H9 (cell line): ENCODE results near the gene MROH2A. TPM values are rescaled to one million over a fixed set of nuclear protein-coding genes. Genes with fewer than 3 reads are reported as not detected.

Source experiments
- DNase-seq: peaks from one replicate; pipeline ENCODE4 v3.0.0-alpha.2; 2017
- H2AFZ ChIP-seq: one replicate; pipeline ENCODE4 v1.6.1; 2013; ENCODE audit warnings: mild to moderate bottlenecking, low read length, control low read depth, moderate library complexity
- H2AK5ac ChIP-seq: 2 replicates; pipeline ENCODE4 v1.6.1; 2013; ENCODE audit warnings: low read length, control low read depth, mixed read lengths; ENCODE audit not compliant: insufficient read length
- H2BK120ac ChIP-seq: one replicate; pipeline ENCODE4 v1.6.1; 2013; ENCODE audit warnings: low read depth, mild to moderate bottlenecking, low read length, control low read depth, inconsistent platforms; ENCODE audit not compliant: poor library complexity, severe bottlenecking
- H2BK12ac ChIP-seq: 2 replicates; pipeline ENCODE4 v1.6.1; 2013; ENCODE audit warnings: low read length, control low read depth, mixed read lengths, low read depth; ENCODE audit not compliant: insufficient read length
- H2BK15ac ChIP-seq: 2 replicates; pipeline ENCODE4 v1.6.1; 2013; ENCODE audit warnings: low read depth, low read length, control low read depth
- H2BK20ac ChIP-seq: one replicate; pipeline ENCODE4 v1.6.1; 2013; ENCODE audit warnings: low read depth, mild to moderate bottlenecking, low read length, control low read depth, inconsistent platforms; ENCODE audit not compliant: poor library complexity, severe bottlenecking
- H2BK5ac ChIP-seq: 2 replicates; pipeline ENCODE4 v1.6.1; 2013; ENCODE audit warnings: low read length, control low read depth, mixed read lengths; ENCODE audit not compliant: insufficient read length
- H3K14ac ChIP-seq: 2 replicates; pipeline ENCODE4 v1.6.1; 2013; ENCODE audit warnings: low read length, control low read depth; ENCODE audit not compliant: insufficient read depth
- H3K18ac ChIP-seq: 2 replicates; pipeline ENCODE4 v1.6.1; 2013; ENCODE audit warnings: low read depth, mild to moderate bottlenecking, mixed read lengths, low read length, control low read depth; ENCODE audit not compliant: insufficient read length
- H3K23ac ChIP-seq: 2 replicates; pipeline ENCODE4 v1.6.1; 2013; ENCODE audit warnings: low read length, control low read depth, mixed read lengths, low read depth; ENCODE audit not compliant: insufficient read length
- H3K23me2 ChIP-seq: 2 replicates; pipeline ENCODE4 v1.6.1; 2013; ENCODE audit warnings: low read depth, mild to moderate bottlenecking, mixed read lengths, low read length, control low read depth; ENCODE audit not compliant: insufficient read length, poor library complexity, severe bottlenecking
- H3K27ac ChIP-seq: 2 replicates; pipeline ENCODE4 v1.5.1; 2013; ENCODE audit warnings: low read length, control low read depth, mixed read lengths, low read depth; ENCODE audit not compliant: insufficient read length
- H3K27me3 ChIP-seq: 2 replicates; pipeline ENCODE4 v1.6.1; 2013; ENCODE audit warnings: low read length, control low read depth, inconsistent platforms; ENCODE audit not compliant: insufficient read depth
- H3K4ac ChIP-seq: 2 replicates; pipeline ENCODE4 v1.6.1; 2013; ENCODE audit warnings: low read depth, mild to moderate bottlenecking, control low read depth, inconsistent platforms, low read length, moderate library complexity
- H3K4me1 ChIP-seq: 2 replicates; pipeline ENCODE4 v1.6.1; 2013; ENCODE audit warnings: low read length, control low read depth, inconsistent platforms; ENCODE audit not compliant: insufficient read depth
- H3K4me2 ChIP-seq: 2 replicates; pipeline ENCODE4 v1.6.1; 2013; ENCODE audit warnings: low read length, control low read depth, mixed read lengths; ENCODE audit not compliant: insufficient read length, insufficient read depth
- H3K56ac ChIP-seq: 2 replicates; pipeline ENCODE4 v1.6.1; 2013; ENCODE audit warnings: low read depth, mild to moderate bottlenecking, mixed read lengths, low read length, control low read depth; ENCODE audit not compliant: insufficient read length
- H3K79me1 ChIP-seq: 2 replicates; pipeline ENCODE4 v1.6.1; 2013; ENCODE audit warnings: low read depth, mild to moderate bottlenecking, moderate library complexity, low read length, control low read depth, inconsistent platforms; ENCODE audit not compliant: insufficient read depth, poor library complexity, severe bottlenecking
- H3K79me2 ChIP-seq: 2 replicates; pipeline ENCODE4 v1.6.1; 2013; ENCODE audit warnings: low read length, control low read depth, inconsistent platforms; ENCODE audit not compliant: insufficient read depth
- H3K9ac ChIP-seq: 2 replicates; pipeline ENCODE4 v1.6.1; 2013; ENCODE audit warnings: low read length, control low read depth, mixed read lengths; ENCODE audit not compliant: insufficient read length; ENCODE audit errors: extremely low read depth
- H3K9me3 ChIP-seq: one replicate; pipeline ENCODE4 v1.6.1; 2013; ENCODE audit warnings: low read depth, low read length, inconsistent platforms; ENCODE audit not compliant: control insufficient read depth
- H3T11ph ChIP-seq: one replicate; pipeline ENCODE4 v1.6.1; 2013; ENCODE audit warnings: mild to moderate bottlenecking, low read length, control low read depth, inconsistent platforms
- H4K20me1 ChIP-seq: one replicate; pipeline ENCODE4 v1.6.1; 2013; ENCODE audit not compliant: control insufficient read depth, insufficient read length, insufficient read depth
- H4K5ac ChIP-seq: 2 replicates; pipeline ENCODE4 v1.6.1; 2013; ENCODE audit warnings: low read depth, mild to moderate bottlenecking, mixed read lengths, low read length, control low read depth; ENCODE audit not compliant: insufficient read length
- H4K8ac ChIP-seq: replicated peaks from 2 replicates; pipeline ENCODE4 v1.6.1; 2013; ENCODE audit warnings: low read length, control low read depth, mixed read lengths, low read depth; ENCODE audit not compliant: insufficient read length
- H4K91ac ChIP-seq: 2 replicates; pipeline ENCODE4 v1.6.1; 2013; ENCODE audit warnings: low read depth, mild to moderate bottlenecking, moderate library complexity, mixed read lengths, low read length, control low read depth; ENCODE audit not compliant: insufficient read length
- H3K27ac Mint-ChIP-seq, 3 experiments: 2 replicates in 2 of 3; 3 replicates in 1 of 3; pipeline ENCODE4 v1.8.0; 2020 to 2021; ENCODE audit warnings: mixed read lengths in 3 of 3, mild to moderate bottlenecking in 1 of 3, moderate library complexity in 1 of 3
- H3K27me3 Mint-ChIP-seq: 2 replicates; pipeline ENCODE4 v1.8.0; 2021; ENCODE audit warnings: low read depth, mild to moderate bottlenecking, moderate library complexity, mixed read lengths
- H3K36me3 Mint-ChIP-seq, 3 experiments: 2 replicates in 2 of 3; 3 replicates in 1 of 3; pipeline ENCODE4 v1.8.0; 2020 to 2021; ENCODE audit warnings: low read depth in 3 of 3, mixed read lengths in 3 of 3; ENCODE audit not compliant: insufficient read depth in 1 of 3
- H3K4me1 Mint-ChIP-seq, 2 experiments: 2 replicates each; pipeline ENCODE4 v1.8.0; 2020; ENCODE audit warnings: mixed read lengths in 2 of 2
- H3K4me3 Mint-ChIP-seq, 2 experiments: 2 replicates in 1 of 2; 3 replicates in 1 of 2; pipeline ENCODE4 v1.8.0; 2020 to 2021; ENCODE audit warnings: mild to moderate bottlenecking in 2 of 2, mixed read lengths in 2 of 2, moderate library complexity in 1 of 2
- H3K9me3 Mint-ChIP-seq, 2 experiments: 2 replicates in 1 of 2; 3 replicates in 1 of 2; pipeline ENCODE4 v1.8.0; 2020; ENCODE audit warnings: mild to moderate bottlenecking in 2 of 2, mixed read lengths in 2 of 2, moderate library complexity in 1 of 2
- WGBS: extraction: QIAGEN DNeasy Blood & Tissue Kit; methylation state at CpG from one replicate; pipeline ENCODE4 v1.1.7; 2013; ENCODE audit warnings: missing lambda C conversion rate, low lambda C conversion rate, mixed read lengths; ENCODE audit not compliant: insufficient read length; ENCODE audit errors: extremely low coverage; 5-methylcytosine and 5-hydroxymethylcytosine counted together
- total RNA-seq: library from RNA; stranded (reverse); gene quantifications from 2 replicates; pipeline ENCODE4 v1.2.1, GENCODE V29; 2021
- TF ChIP-seq, protein P1 (sequence below): fragments of 200-600 bp; sonication (generic); conservative IDR thresholded peaks from 3 replicates; pipeline ENCODE4 v1.8.0; 2021; ENCODE audit warnings: antibody characterized with exemption, mild to moderate bottlenecking

MROH2A gene
- total RNA-seq, 1 experiment from 2014 or later = not detected

DNA sequence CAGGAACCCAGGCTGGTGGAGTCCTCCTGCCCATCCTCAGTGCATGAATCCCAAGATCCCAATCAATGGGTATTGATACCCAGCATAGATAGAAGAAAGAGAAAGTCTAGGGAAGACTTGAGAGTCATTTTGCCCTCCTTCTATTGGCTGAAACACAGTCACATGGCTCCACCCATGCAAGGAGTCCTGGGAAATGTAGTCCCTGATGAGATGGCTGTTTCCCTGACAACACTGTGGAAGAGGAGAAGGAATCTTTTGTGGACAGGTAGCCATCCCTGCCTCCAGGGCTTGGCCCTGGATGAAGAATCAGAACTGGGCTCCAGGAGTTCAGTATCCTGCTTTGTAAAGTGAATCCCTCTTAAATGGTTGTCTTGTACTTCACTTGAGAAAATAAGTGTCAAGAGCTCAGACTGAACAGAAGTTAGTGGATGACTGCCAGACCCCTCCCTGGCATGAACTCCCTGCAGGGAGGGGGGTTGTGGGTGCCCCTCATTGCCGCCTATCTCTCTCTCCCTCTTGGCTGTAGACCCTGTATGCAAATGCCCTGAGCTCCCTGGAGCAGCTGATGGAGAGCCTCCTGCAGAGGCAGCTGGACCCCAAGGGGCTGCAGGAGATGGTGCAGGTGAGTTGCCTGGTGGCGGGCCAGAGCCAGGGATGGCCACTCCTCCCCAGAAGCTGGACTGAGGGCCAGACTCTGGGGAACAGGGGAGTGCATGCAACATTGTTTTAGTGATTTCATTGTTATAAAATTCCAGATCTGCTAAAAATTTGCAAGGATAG lies 36.1 kb downstream of the MROH2A start:
- Histone ChIP-seq H2BK5ac (no peak overlapping the region), H3K9ac (no peak overlapping the region), H3K23ac (no peak overlapping the region), H3K23me2 (no peaks in the 10 kb centered on the region), H2BK20ac (no peak overlapping the region), H2BK120ac (no peak overlapping the region), H3K27ac (no peak overlapping the region), H2AK5ac (no peak overlapping the region), H2AFZ (no peak overlapping the region), H3K14ac (no peak overlapping the region; the same call in 1 of the 2 replicates), H3K18ac (no peak overlapping the region), H4K8ac (no peak overlapping the region), H3K79me2 (no peaks in the 10 kb centered on the region), H3T11ph (no peak overlapping the region), H2BK15ac (no peak overlapping the region), H2BK12ac (no peak overlapping the region), H3K27me3 (no peaks in the 10 kb centered on the region), H4K5ac (no peak overlapping the region), H3K4ac (no peak overlapping the region), H4K20me1 (no peaks in the 10 kb centered on the region), H3K56ac (no peak overlapping the region), H3K9me3 (no peaks in the 10 kb centered on the region), H4K91ac (no peak overlapping the region), H3K4me1 (no peaks in the 10 kb centered on the region), H3K4me2 (no peak overlapping the region), H3K79me1 (no peaks in the 10 kb centered on the region)
- Mint-ChIP-seq H3K27me3 (peaks cover 12% of the 10 kb centered on the region), H3K9me3 (peaks cover 0 to 2% of the 10 kb centered on the region in 2 experiments; a peak in 1 of 5 replicates), H3K4me1 (no peaks in the 10 kb centered on the region), H3K27ac (no peak overlapping the region), H3K4me3 (no peak overlapping the region), H3K36me3 (no peaks in the 10 kb centered on the region)
- no CpG with 5 or more reads among the region's 2 CpGs for WGBS
- TF ChIP-seq, protein P1, sequence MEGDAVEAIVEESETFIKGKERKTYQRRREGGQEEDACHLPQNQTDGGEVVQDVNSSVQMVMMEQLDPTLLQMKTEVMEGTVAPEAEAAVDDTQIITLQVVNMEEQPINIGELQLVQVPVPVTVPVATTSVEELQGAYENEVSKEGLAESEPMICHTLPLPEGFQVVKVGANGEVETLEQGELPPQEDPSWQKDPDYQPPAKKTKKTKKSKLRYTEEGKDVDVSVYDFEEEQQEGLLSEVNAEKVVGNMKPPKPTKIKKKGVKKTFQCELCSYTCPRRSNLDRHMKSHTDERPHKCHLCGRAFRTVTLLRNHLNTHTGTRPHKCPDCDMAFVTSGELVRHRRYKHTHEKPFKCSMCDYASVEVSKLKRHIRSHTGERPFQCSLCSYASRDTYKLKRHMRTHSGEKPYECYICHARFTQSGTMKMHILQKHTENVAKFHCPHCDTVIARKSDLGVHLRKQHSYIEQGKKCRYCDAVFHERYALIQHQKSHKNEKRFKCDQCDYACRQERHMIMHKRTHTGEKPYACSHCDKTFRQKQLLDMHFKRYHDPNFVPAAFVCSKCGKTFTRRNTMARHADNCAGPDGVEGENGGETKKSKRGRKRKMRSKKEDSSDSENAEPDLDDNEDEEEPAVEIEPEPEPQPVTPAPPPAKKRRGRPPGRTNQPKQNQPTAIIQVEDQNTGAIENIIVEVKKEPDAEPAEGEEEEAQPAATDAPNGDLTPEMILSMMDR = no peak
- DNase-seq = peak; percentile 34
